ENCODE measurements around the gene GINS1.

GINS1 gene

GRCh38 chr20:25493748-25494505, 86.5 kb downstream of the GINS1 start:
- DNase-seq (ENCODE audit: low read depth), result no peak
- H3K4me3 ChIP-seq (ENCODE audit: low read depth, low read length), result no peak overlapping the region
- no peak for TF ChIP-seq CTCF (IDR thresholded peaks at IDR 0.05; ENCODE audit: insufficient read depth, low read depth, low read length, missing control alignments)

GRCh38 chr20:25494506-25495188, 87.2 kb downstream of the GINS1 start:
- no peak for DNase-seq (ENCODE audit: low read depth)
- no peak overlapping the region for H3K4me3 ChIP-seq (ENCODE audit: low read depth, low read length)
- no peak for TF ChIP-seq CTCF (IDR thresholded peaks at IDR 0.05; ENCODE audit: insufficient read depth, low read depth, low read length, missing control alignments)

GRCh38 chr20:25495189-25495824, 87.8 kb downstream of the GINS1 start:
- H3K4me3 ChIP-seq (ENCODE audit: low read depth, low read length), result no peak overlapping the region
- TF ChIP-seq CTCF (IDR thresholded peaks at IDR 0.05; ENCODE audit: insufficient read depth, low read depth, low read length, missing control alignments), result no peak
- DNase-seq (ENCODE audit: low read depth), result no peak

GRCh38 chr20:25496165-25496967, 88.9 kb downstream of the GINS1 start:
- no peak overlapping the region for H3K4me3 ChIP-seq (ENCODE audit: low read depth, low read length)
- TF ChIP-seq CTCF (IDR thresholded peaks at IDR 0.05; ENCODE audit: insufficient read depth, low read depth, low read length, missing control alignments), result no peak
- DNase-seq (ENCODE audit: low read depth), result no peak

GRCh38 chr20:25496968-25497401, 89.5 kb downstream of the GINS1 start:
- DNase-seq (ENCODE audit: low read depth), result no peak
- H3K4me3 ChIP-seq (ENCODE audit: low read depth, low read length), result no peak overlapping the region
- TF ChIP-seq CTCF (IDR thresholded peaks at IDR 0.05; ENCODE audit: insufficient read depth, low read depth, low read length, missing control alignments), result no peak

- TF ChIP-seq CTCF (IDR thresholded peaks at IDR 0.05; ENCODE audit: insufficient read depth, low read depth, low read length, missing control alignments), result no peak
Measured at GRCh38 chr20:25497586-25498279, 90.3 kb downstream of the GINS1 start.

More at GRCh38 chr20:25497586-25498279, 90.3 kb downstream of the GINS1 start:
- DNase-seq (ENCODE audit: low read depth), result no peak
- no peak overlapping the region for H3K4me3 ChIP-seq (ENCODE audit: low read depth, low read length)
